Subcutaneous abdominal adipose tissue (tissue), 5 donors: ENCODE measurements around the gene ZNF285.
"Not testable (repeated sequence)": the region's sequence is repeated elsewhere in the genome, so short reads cannot be mapped to it uniquely, and the experiment has no call there.

ENCODE experiments used
- H3K27ac ChIP-seq: one replicate; pipeline ENCODE4 v1.7.0; 2013; ENCODE audit warnings: low read depth, mild to moderate bottlenecking, inconsistent platforms, low read length, moderate library complexity
- H3K27me3 ChIP-seq, 5 donors: one replicate each; pipeline ENCODE4 v1.7.0; 2013; ENCODE audit warnings: low read length in 5 of 5, inconsistent platforms in 1 of 5; ENCODE audit not compliant: control insufficient read depth in 5 of 5, insufficient read depth in 4 of 5
- H3K36me3 ChIP-seq, 5 donors: one replicate each; pipeline ENCODE4 v1.7.0; 2013; ENCODE audit warnings: low read length in 5 of 5; ENCODE audit not compliant: control insufficient read depth in 5 of 5, insufficient read depth in 5 of 5
- H3K4me1 ChIP-seq, 5 donors: one replicate each; pipeline ENCODE4 v1.7.0; 2013; ENCODE audit warnings: low read length in 5 of 5, mild to moderate bottlenecking in 3 of 5, moderate library complexity in 1 of 5; ENCODE audit not compliant: control insufficient read depth in 5 of 5, insufficient read depth in 5 of 5
- H3K4me3 ChIP-seq, 5 donors: one replicate each; pipeline ENCODE4 v1.7.0; 2013; ENCODE audit warnings: low read length in 5 of 5, low read depth in 1 of 5
- H3K9ac ChIP-seq, 5 donors: one replicate each; pipeline ENCODE4 v1.7.0; 2013; ENCODE audit warnings: low read length in 5 of 5, mild to moderate bottlenecking in 4 of 5, moderate library complexity in 3 of 5
- H3K9me3 ChIP-seq, 5 donors: one replicate each; pipeline ENCODE4 v1.7.0; 2013; ENCODE audit warnings: low read length in 5 of 5; ENCODE audit not compliant: control insufficient read depth in 5 of 5
- donor health status: healthy.
- donor health status: healthy.
- donor health status: healthy.
- donor health status: healthy.
- donor health status: healthy.

Gene ZNF285

GRCh38 chr19:44401139-44402115 lies at the start of gene ZNF285:
Gene ZNF285, minus strand, starts transcription at chr19:44401608. Its CDS starts 4,395 bp downstream, at chr19:44397213.
- H3K36me3 ChIP-seq = peaks cover 0 to 3% (median 3%) of the 10 kb centered on the region in 5 donors
- H3K4me3 ChIP-seq = peak within 1 kb of the TSS; percentile 82 to 95 (median 90)
- no peaks in the 10 kb centered on the region for H3K27me3 ChIP-seq
- H3K27ac ChIP-seq = no peak within 1 kb of the TSS
- peaks cover 0 to 12% (median 6%) of the 10 kb centered on the region in 5 donors for H3K4me1 ChIP-seq
- peak within 1 kb of the TSS in 4 of 5 donors; percentile 31 to 74 (median 56) for H3K9ac ChIP-seq
- peaks cover 0 to 31% (median 12%) of the 10 kb centered on the region in 5 donors for H3K9me3 ChIP-seq

GRCh38 chr19:44447916-44448674 lies 46.7 kb upstream of the ZNF285 start, which contains the start of gene ZNF229:
Gene ZNF229, minus strand, starts transcription at chr19:44448472. Its CDS starts 5,625 bp downstream, at chr19:44442847.
- Histone ChIP-seq H3K27me3 (peaks cover 0 to 2% (median 0%) of the 10 kb centered on the region in 5 donors), H3K4me3 (peak within 1 kb of the TSS; percentile 79 to 94 (median 87)), H3K27ac (peak within 1 kb of the TSS; percentile 14), H3K9me3 (peaks cover 12 to 67% (median 55%) of the 10 kb centered on the region in 5 donors), H3K9ac (peak within 1 kb of the TSS in 3 of 5 donors; percentile 20 to 54 (median 52)), H3K4me1 (peaks cover 0 to 16% (median 10%) of the 10 kb centered on the region in 5 donors), H3K36me3 (peaks cover 0 to 8% (median 3%) of the 10 kb centered on the region in 5 donors)

GRCh38 chr19:44438441-44438840 lies 37.0 kb upstream of the ZNF285 start:
- Histone ChIP-seq H3K36me3 (peaks cover 8 to 22% (median 12%) of the 10 kb centered on the region in 5 donors), H3K4me1 (no peaks in the 10 kb centered on the region), H3K27ac (no peak overlapping the region), H3K9ac (no peak overlapping the region), H3K4me3 (peak overlapping the region in 3 of 5 donors; percentile 12 to 22 (median 16)), H3K27me3 (no peaks in the 10 kb centered on the region), H3K9me3 (peaks cover 32 to 79% (median 63%) of the 10 kb centered on the region in 5 donors)

- H3K36me3 ChIP-seq = peaks cover 6 to 25% (median 14%) of the 10 kb centered on the region in 5 donors
- no peak overlapping the region for H3K27ac ChIP-seq
- H3K9me3 ChIP-seq = peaks cover 30 to 84% (median 62%) of the 10 kb centered on the region in 5 donors
- H3K4me3 ChIP-seq = peak overlapping the region in 1 of 5 donors; percentile 21
- no peak overlapping the region for H3K9ac ChIP-seq
- no peaks in the 10 kb centered on the region for H3K4me1 ChIP-seq
- H3K27me3 ChIP-seq = no peaks in the 10 kb centered on the region
These were observed 34.0 kb upstream of the ZNF285 start for GRCh38 chr19:44435441-44435840.

- peaks cover 59 to 92% (median 83%) of the 10 kb centered on the region in 5 donors for H3K9me3 ChIP-seq
- peaks cover 0 to 4% (median 0%) of the 10 kb centered on the region in 5 donors for H3K4me1 ChIP-seq
- H3K27ac ChIP-seq = no peak overlapping the region
- peaks cover 21 to 45% (median 23%) of the 10 kb centered on the region in 5 donors for H3K36me3 ChIP-seq
- peak overlapping the region in 3 of 5 donors; percentile 8 to 39 (median 35) for H3K4me3 ChIP-seq
- H3K9ac ChIP-seq = no peak overlapping the region
- no peaks in the 10 kb centered on the region for H3K27me3 ChIP-seq
These were observed 29.5 kb upstream of the ZNF285 start for GRCh38 chr19:44430956-44431355.

GRCh38 chr19:44415553-44415952 lies 14.1 kb upstream of the ZNF285 start:
- not testable (repeated sequence) for H3K27ac ChIP-seq, H3K36me3 ChIP-seq, H3K4me3 ChIP-seq, H3K4me1 ChIP-seq, H3K27me3 ChIP-seq, H3K9ac ChIP-seq
- H3K9me3 ChIP-seq = peaks cover 7 to 60% (median 37%) of the 10 kb centered on the region in 5 donors

- H3K27me3 ChIP-seq, H3K27ac ChIP-seq, H3K9ac ChIP-seq, H3K4me1 ChIP-seq, H3K4me3 ChIP-seq: not testable (repeated sequence)
- Histone ChIP-seq H3K36me3 (peaks cover 8 to 33% (median 26%) of the 10 kb centered on the region in 5 donors), H3K9me3 (peaks cover 3 to 28% (median 15%) of the 10 kb centered on the region in 5 donors)
These were observed 12.1 kb downstream of the ZNF285 start for GRCh38 chr19:44389268-44389667.

- no peaks in the 10 kb centered on the region for H3K36me3 ChIP-seq
- H3K4me1 ChIP-seq = no peaks in the 10 kb centered on the region
- no peak overlapping the region for H3K4me3 ChIP-seq
- no peak overlapping the region for H3K9ac ChIP-seq
- no peaks in the 10 kb centered on the region for H3K27me3 ChIP-seq
- H3K9me3 ChIP-seq = peaks cover 3 to 24% (median 16%) of the 10 kb centered on the region in 5 donors
- H3K27ac ChIP-seq = no peak overlapping the region
These were observed 26.6 kb downstream of the ZNF285 start for GRCh38 chr19:44374789-44375188.

GRCh38 chr19:44371815-44372480 lies 29.5 kb downstream of the ZNF285 start:
- peaks cover 0 to 28% (median 22%) of the 10 kb centered on the region in 5 donors for H3K9me3 ChIP-seq
- H3K36me3 ChIP-seq = no peaks in the 10 kb centered on the region
- H3K27me3 ChIP-seq = no peaks in the 10 kb centered on the region
- H3K4me1 ChIP-seq = no peaks in the 10 kb centered on the region
- H3K27ac ChIP-seq = no peak overlapping the region
- no peak overlapping the region for H3K9ac ChIP-seq
- H3K4me3 ChIP-seq = peak overlapping the region in 1 of 5 donors; percentile 40
